ENCODE results near the gene LYG2.

- TF ChIP-seq, protein P1, sequence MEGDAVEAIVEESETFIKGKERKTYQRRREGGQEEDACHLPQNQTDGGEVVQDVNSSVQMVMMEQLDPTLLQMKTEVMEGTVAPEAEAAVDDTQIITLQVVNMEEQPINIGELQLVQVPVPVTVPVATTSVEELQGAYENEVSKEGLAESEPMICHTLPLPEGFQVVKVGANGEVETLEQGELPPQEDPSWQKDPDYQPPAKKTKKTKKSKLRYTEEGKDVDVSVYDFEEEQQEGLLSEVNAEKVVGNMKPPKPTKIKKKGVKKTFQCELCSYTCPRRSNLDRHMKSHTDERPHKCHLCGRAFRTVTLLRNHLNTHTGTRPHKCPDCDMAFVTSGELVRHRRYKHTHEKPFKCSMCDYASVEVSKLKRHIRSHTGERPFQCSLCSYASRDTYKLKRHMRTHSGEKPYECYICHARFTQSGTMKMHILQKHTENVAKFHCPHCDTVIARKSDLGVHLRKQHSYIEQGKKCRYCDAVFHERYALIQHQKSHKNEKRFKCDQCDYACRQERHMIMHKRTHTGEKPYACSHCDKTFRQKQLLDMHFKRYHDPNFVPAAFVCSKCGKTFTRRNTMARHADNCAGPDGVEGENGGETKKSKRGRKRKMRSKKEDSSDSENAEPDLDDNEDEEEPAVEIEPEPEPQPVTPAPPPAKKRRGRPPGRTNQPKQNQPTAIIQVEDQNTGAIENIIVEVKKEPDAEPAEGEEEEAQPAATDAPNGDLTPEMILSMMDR (IDR thresholded peaks at IDR 0.05; ENCODE audit: low read depth, low read length, missing input control): no peak
- TF ChIP-seq, protein P2, sequence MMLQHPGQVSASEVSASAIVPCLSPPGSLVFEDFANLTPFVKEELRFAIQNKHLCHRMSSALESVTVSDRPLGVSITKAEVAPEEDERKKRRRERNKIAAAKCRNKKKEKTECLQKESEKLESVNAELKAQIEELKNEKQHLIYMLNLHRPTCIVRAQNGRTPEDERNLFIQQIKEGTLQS (IDR thresholded peaks at IDR 0.05): no peak
Observed at GRCh38 chr2:99256677-99257076, 1.2 kb upstream of the LYG2 start.
